GM06990 (cell line): Measurements from ENCODE around the gene PANK1.

Experiments
- DNase-seq: peaks from one replicate; pipeline ENCODE4 v3.0.0-alpha.2; 2011; ENCODE audit not compliant: insufficient read length; ENCODE audit errors: extremely low read depth
- H3K27me3 ChIP-seq: replicated peaks from 2 replicates; pipeline ENCODE4 v1.6.0; 2011; ENCODE audit warnings: low read length; ENCODE audit not compliant: control insufficient read depth, insufficient read depth
- H3K36me3 ChIP-seq: 2 replicates; pipeline ENCODE4 v1.5.1; 2011; ENCODE audit warnings: low read length; ENCODE audit not compliant: control insufficient read depth, insufficient read depth
- H3K4me3 ChIP-seq: replicated peaks from 2 replicates; pipeline ENCODE4 v1.5.1; 2011; ENCODE audit warnings: low read depth, mild to moderate bottlenecking, control low read depth, low read length
- CTCF ChIP-seq: IDR thresholded peaks from 2 replicates; pipeline ENCODE4 v1.5.1; 2011; ENCODE audit warnings: low read length, control low read depth, mild to moderate bottlenecking, inconsistent platforms; ENCODE audit not compliant: insufficient read depth, poor library complexity, severe bottlenecking

The PANK1 gene

GRCh38 chr10:89588671-89589070, 56.4 kb downstream of the PANK1 start:
- Histone ChIP-seq H3K27me3 (no peaks in the 10 kb centered on the region), H3K4me3 (no peak overlapping the region), H3K36me3 (peaks cover 3% of the 10 kb centered on the region)
- DNase-seq, result no peak
- no peak for TF ChIP-seq CTCF

- no peaks in the 10 kb centered on the region for H3K27me3 ChIP-seq
- no peak for DNase-seq
- no peak overlapping the region for H3K4me3 ChIP-seq
- TF ChIP-seq CTCF, result no peak
- H3K36me3 ChIP-seq, result no peaks in the 10 kb centered on the region; the same call in none of the 2 replicates
These were observed 63.0 kb downstream of the PANK1 start for GRCh38 chr10:89582022-89582421.

- Histone ChIP-seq H3K4me3 (no peak overlapping the region), H3K27me3 (no peaks in the 10 kb centered on the region), H3K36me3 (no peaks in the 10 kb centered on the region; the same call in none of the 2 replicates)
- no peak for DNase-seq
- no peak for TF ChIP-seq CTCF
These were observed 64.8 kb downstream of the PANK1 start for GRCh38 chr10:89580243-89580642.

- H3K27me3 ChIP-seq, result no peaks in the 10 kb centered on the region
- TF ChIP-seq CTCF, result no peak
- H3K4me3 ChIP-seq, result no peak overlapping the region
- no peaks in the 10 kb centered on the region; the same call in none of the 2 replicates for H3K36me3 ChIP-seq
- no peak for DNase-seq
These were observed 68.3 kb downstream of the PANK1 start for GRCh38 chr10:89576696-89577095.

- Histone ChIP-seq H3K27me3 (no peaks in the 10 kb centered on the region), H3K4me3 (no peak overlapping the region), H3K36me3 (no peaks in the 10 kb centered on the region; the same call in none of the 2 replicates)
- DNase-seq, result no peak
- TF ChIP-seq CTCF, result no peak
These were observed 69.0 kb downstream of the PANK1 start for GRCh38 chr10:89576022-89576421.

- TF ChIP-seq CTCF, result no peak
- DNase-seq, result no peak
- H3K36me3 ChIP-seq, result no peaks in the 10 kb centered on the region; the same call in 1 of the 2 replicates
- H3K4me3 ChIP-seq, result no peak overlapping the region
- H3K27me3 ChIP-seq, result no peaks in the 10 kb centered on the region
These were observed 70.0 kb downstream of the PANK1 start for GRCh38 chr10:89575031-89575430.
